ENCODE data around the gene GLTPD2.

DNA sequence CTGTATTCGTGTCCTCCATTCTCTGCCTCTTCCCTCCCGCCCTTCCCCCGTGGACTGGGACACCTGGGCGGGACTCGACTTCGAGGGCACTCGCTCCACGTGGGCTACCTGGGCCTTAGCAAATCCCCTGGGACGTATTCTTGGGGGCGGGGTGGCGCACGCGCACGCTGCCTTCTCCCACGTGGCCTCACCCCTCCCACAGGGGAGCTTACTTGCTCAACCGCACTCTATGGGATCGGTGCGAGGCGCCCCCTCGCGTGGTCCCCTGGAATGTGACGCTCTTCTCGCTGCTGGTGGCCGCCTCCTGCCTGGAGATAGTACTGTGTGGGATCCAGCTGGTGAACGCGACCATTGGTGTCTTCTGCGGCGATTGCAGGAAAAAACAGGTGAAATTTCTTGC lies 6.1 kb upstream of the GLTPD2 start:
- TF ChIP-seq ARNTL (CRISPR knock-in tag; IDR thresholded peaks at IDR 0.05; ENCODE audit: borderline replicate concordance, low read depth) (no peak), PPARA (CRISPR knock-in tag; IDR thresholded peaks at IDR 0.05; ENCODE audit: borderline replicate concordance) (no peak), ZFP3 (CRISPR knock-in tag; IDR thresholded peaks at IDR 0.05) (no peak), RARB (CRISPR knock-in tag; IDR thresholded peaks at IDR 0.05) (no peak), ZNF8 (CRISPR knock-in tag; IDR thresholded peaks at IDR 0.05) (no peak), TOX (CRISPR knock-in tag; IDR thresholded peaks at IDR 0.05; ENCODE audit: borderline replicate concordance) (no peak), OSR1 (CRISPR knock-in tag; IDR thresholded peaks at IDR 0.05) (no peak), TCF4 (CRISPR knock-in tag; IDR thresholded peaks at IDR 0.05; ENCODE audit: borderline replicate concordance) (no peak)
- TF ChIP-seq, protein P1, sequence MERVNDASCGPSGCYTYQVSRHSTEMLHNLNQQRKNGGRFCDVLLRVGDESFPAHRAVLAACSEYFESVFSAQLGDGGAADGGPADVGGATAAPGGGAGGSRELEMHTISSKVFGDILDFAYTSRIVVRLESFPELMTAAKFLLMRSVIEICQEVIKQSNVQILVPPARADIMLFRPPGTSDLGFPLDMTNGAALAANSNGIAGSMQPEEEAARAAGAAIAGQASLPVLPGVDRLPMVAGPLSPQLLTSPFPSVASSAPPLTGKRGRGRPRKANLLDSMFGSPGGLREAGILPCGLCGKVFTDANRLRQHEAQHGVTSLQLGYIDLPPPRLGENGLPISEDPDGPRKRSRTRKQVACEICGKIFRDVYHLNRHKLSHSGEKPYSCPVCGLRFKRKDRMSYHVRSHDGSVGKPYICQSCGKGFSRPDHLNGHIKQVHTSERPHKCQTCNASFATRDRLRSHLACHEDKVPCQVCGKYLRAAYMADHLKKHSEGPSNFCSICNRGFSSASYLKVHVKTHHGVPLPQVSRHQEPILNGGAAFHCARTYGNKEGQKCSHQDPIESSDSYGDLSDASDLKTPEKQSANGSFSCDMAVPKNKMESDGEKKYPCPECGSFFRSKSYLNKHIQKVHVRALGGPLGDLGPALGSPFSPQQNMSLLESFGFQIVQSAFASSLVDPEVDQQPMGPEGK (CRISPR knock-in tag; IDR thresholded peaks at IDR 0.05; ENCODE audit: borderline replicate concordance), result no peak
- TF ChIP-seq, protein P2, sequence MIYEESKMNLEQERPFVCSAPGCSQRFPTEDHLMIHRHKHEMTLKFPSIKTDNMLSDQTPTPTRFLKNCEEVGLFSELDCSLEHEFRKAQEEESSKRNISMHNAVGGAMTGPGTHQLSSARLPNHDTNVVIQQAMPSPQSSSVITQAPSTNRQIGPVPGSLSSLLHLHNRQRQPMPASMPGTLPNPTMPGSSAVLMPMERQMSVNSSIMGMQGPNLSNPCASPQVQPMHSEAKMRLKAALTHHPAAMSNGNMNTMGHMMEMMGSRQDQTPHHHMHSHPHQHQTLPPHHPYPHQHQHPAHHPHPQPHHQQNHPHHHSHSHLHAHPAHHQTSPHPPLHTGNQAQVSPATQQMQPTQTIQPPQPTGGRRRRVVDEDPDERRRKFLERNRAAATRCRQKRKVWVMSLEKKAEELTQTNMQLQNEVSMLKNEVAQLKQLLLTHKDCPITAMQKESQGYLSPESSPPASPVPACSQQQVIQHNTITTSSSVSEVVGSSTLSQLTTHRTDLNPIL (CRISPR knock-in tag; IDR thresholded peaks at IDR 0.05; ENCODE audit: low read depth), result no peak
